Hepatocyte (in vitro differentiated cells): ENCODE measurements around the gene MRM1.

Experiments used
- EZH2 ChIP-seq: fragments of 200-600 bp; sonication (generic); IDR thresholded peaks from 2 replicates; pipeline ENCODE4 v1.6.1; 2016; ENCODE audit warnings: antibody characterized with exemption, mild to moderate bottlenecking, borderline replicate concordance
- TF ChIP-seq, protein P1 (sequence below): fragments of 200-600 bp; sonication (generic); IDR thresholded peaks from 2 replicates; pipeline ENCODE4 v1.5.1; 2016; ENCODE audit warnings: antibody characterized with exemption, mild to moderate bottlenecking; ENCODE audit not compliant: poor library complexity

DNA sequence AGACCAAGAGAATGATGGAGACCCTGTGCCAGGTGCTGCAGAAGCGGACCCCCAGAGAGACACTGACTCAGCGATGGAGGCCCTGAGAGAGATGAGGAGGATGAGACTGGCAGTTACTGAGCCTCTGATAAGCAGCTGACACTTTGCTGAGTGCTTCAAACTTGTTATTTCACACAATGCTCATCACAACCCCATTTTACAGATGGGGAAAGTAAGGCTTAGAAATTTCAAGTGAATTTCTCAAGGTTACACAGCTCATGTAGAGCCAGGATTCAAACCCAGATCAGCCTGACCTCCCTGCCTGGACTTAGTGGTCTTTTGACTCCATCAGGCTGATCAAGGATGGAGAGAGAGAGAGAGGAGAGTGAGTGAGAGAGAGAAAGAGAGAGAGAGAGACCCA, 27.2 kb downstream of the MRM1 start:
- TF ChIP-seq, protein P1, sequence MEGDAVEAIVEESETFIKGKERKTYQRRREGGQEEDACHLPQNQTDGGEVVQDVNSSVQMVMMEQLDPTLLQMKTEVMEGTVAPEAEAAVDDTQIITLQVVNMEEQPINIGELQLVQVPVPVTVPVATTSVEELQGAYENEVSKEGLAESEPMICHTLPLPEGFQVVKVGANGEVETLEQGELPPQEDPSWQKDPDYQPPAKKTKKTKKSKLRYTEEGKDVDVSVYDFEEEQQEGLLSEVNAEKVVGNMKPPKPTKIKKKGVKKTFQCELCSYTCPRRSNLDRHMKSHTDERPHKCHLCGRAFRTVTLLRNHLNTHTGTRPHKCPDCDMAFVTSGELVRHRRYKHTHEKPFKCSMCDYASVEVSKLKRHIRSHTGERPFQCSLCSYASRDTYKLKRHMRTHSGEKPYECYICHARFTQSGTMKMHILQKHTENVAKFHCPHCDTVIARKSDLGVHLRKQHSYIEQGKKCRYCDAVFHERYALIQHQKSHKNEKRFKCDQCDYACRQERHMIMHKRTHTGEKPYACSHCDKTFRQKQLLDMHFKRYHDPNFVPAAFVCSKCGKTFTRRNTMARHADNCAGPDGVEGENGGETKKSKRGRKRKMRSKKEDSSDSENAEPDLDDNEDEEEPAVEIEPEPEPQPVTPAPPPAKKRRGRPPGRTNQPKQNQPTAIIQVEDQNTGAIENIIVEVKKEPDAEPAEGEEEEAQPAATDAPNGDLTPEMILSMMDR: no peak
- TF ChIP-seq EZH2: no peak
